ENCODE measurements around the gene HYDIN.
A peak's percentile ranks its signal among the peaks of the same experiment; 100 is the strongest.
"Not testable (repeated sequence)": the region's sequence is repeated elsewhere in the genome, so short reads cannot be mapped to it uniquely, and the experiment has no call there.

Gene HYDIN

GRCh38 chr16:70954922-70955321 lies 275.6 kb downstream of the HYDIN start:
- not testable (repeated sequence) for DNase-seq

GRCh38 chr16:70953824-70954223 lies 276.7 kb downstream of the HYDIN start:
- not testable (repeated sequence) for DNase-seq

DNA sequence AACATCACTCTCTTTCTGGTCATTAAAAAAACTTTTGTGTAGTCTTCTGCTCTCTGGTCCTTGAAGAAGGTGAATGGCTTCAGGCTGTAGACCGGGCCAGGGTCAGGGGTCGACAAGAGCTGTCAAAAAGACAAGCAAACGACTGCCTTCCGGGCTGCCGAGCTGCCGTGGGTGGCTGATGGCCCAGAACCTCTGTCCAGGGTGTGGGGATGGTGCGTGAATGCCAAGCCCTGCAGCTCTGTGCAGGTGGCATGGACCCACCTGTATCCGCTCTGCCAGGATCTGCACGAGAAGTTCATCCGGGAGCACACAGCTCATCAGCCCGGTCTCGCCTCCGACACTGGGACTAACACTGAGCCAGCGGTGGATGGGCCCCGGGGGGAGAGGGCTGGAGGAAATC lies 287.0 kb downstream of the HYDIN start:
- not testable (repeated sequence) for DNase-seq

GRCh38 chr16:70939690-70940359 lies 290.7 kb downstream of the HYDIN start:
- DNase-seq: not testable (repeated sequence)

- not testable (repeated sequence) for DNase-seq
These were observed 293.6 kb downstream of the HYDIN start for GRCh38 chr16:70936781-70937525.

DNA sequence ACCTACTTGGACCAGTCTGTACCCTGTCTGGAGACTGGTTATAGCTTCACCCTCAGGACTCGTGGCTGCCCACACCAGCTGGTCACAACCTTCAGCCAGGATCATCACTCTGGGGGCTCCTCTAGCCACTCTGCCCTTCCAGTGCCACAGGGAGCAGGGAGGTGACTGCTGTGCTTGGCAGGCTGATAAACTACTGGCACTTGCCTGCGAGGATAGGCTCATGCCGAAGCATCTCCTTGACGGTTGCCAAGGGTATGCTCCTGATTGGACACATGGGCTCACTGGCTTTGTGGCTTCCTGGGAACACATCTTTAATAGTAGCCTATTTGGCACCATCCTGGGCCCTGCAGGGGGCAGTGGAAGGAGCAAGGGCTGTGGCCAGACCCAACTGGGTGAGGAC lies 295.2 kb downstream of the HYDIN start:
- DNase-seq: not testable (repeated sequence)

- DNase-seq: not testable (repeated sequence)
These were observed 296.8 kb downstream of the HYDIN start for GRCh38 chr16:70933746-70934145.

DNA sequence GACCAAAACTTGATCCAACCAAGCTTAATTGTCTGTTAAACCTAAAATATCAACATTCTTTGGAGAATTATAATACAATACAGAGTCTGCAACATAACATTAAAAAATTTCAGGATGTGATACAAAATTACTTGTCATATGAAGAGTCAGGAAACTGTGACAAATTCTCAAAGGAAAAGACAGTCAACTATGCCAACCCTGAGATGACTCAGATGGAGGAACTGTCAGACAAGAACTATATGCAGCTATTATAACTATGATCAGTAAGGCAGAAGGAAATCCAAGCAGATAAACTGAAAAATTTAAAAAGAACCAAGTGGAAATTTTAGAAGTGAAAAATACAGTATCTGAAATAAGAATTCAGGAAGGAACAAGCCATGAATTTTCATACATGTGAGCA lies 299.8 kb downstream of the HYDIN start:
- not testable (repeated sequence) for DNase-seq

GRCh38 chr16:70922164-70922563 lies 308.4 kb downstream of the HYDIN start:
- not testable (repeated sequence) for DNase-seq

- DNase-seq: not testable (repeated sequence)
These were observed 309.9 kb downstream of the HYDIN start for GRCh38 chr16:70920661-70921060.

DNA sequence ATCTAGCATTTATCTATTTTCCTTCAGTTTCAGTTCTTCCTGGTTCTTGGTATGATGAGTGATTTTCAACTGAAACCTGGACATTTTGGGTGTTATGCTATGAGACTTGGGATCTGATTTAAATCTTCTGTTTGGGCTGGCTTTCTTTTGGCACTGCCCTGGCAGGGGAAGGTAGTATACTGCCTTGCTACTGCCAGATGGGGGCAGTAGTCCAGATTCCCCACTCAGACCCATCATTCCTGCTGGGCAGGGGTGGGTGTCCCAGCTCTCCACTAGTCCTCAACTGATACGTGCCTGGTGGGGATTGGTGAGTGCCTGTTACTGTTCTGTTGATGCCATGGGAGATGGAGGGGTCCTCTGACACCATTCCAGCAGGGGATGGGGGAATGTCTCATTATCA lies 342.3 kb downstream of the HYDIN start:
- DNase-seq: not testable (repeated sequence)

DNA sequence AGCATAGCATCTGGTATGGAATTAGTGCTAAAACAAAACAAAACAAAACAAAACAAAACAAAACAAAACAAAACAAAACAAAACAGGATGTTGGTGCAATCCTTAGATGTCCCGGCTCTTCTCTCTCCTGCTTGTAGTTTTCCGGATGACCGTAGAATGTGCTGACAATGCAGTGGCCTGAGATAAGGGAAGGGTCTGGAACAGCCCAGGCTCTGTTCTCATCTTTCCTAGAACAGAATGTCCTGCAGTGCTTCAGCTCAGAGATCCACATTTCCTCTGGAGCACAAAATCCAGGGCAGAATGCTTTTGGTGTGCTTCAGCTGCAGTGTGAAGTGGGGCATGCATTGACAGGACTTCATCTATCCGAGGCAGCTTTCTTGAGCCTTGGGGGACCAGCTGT lies 345.9 kb downstream of the HYDIN start:
- DNase-seq: not testable (repeated sequence)

DNA sequence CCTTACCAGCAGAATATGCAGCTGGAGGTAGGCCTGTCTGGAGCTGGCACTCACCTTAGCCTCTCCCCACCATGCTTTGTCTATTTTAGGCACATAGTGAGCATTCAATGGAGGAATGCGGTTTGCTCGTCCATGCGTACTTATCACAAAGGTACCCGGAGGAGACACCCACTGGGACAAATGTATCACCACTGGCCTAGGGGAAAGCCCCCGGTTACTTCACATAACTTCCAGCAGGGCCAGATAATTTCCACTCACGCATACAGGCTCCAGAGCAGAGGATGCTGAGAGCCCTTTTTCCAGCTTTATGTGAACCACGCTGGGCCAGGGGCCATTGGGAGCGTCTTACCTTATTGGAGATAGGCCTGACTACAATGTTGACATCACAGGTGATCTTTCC lies 348.2 kb downstream of the HYDIN start:
- not testable (repeated sequence) for DNase-seq

GRCh38 chr16:70877895-70878294 lies 352.6 kb downstream of the HYDIN start:
- DNase-seq: not testable (repeated sequence)

DNA sequence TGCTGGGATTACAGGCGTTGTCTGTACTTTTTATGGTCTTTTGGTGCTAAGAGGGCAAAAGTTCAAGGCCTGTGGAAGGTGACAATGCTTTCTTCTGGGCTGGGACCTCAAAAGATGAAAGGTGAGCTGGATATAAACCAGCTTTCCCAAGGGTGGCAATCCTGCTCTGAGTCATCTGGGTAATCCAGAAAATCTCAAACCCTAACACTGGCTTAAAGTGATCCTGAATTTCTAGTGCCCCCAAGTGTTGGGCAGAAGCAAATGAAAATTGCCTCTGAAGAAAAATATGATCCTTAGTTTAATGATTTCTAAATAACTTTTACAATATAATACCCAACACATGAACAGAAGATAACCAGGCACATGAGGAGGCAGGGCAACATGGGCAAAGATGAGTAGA lies 354.1 kb downstream of the HYDIN start:
- DNase-seq: not testable (repeated sequence)

DNA sequence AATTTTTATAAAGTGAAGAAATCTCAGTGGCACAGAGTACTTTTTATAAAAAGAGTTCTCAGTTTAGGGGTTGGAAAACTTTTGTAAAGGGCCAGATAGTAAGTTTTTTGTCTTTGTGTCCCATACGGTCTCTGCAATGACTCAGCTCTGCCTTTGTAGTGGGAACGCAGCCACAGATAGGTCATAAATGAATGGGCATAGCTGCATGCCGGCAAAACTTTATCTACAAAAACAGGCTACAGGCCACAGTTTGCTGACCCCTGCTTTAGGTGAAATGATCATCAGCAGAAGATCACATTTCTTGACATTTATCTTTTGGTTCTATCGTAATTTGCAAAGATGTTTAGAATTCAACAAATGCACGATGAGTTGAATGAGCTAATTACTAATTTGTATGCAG lies 365.8 kb downstream of the HYDIN start:
- peak; percentile 12 to 46 for DNase-seq

DNA sequence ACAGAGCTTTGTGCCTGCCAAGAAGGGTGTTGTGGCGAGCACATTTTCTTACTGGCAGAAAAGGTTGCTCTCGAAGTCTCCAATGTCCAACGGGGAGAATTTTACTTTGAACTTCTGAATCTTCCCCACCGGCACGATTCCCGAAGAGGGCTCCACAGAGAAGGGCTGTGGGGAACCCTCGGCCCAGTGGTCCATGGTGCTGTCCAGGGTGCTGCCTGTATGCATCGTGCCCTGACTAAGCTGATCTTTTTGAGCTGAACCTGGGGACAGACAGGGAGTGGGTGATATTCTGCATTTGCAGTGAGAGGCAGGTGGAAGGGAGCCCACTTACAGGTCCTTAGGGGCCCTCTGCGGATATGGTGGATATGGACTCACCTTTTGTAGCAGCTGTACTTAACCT lies 368.5 kb downstream of the HYDIN start:
- not testable (repeated sequence) for DNase-seq

DNA sequence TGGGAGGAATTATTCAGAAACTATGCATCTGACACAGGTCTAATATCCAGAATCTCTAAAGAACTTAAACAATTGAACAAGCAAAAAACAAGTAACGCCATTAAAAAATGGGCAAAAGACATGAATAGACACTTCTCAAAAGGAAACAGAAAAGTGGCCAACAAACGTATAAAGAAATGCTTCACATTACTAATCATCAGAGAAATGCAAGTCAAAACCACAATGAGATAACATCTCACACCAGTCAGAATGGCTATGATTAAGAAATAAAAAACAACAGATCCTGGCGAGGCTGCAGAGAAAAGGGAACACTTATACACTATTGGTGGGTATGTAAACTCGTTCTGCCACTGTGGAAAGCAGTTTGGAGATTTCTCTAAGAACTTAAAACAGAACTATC lies 379.2 kb downstream of the HYDIN start:
- DNase-seq: not testable (repeated sequence)

- not testable (repeated sequence) for DNase-seq
These were observed 406.9 kb downstream of the HYDIN start for GRCh38 chr16:70823498-70824118.

- DNase-seq: not testable (repeated sequence)
These were observed 407.8 kb downstream of the HYDIN start for GRCh38 chr16:70822734-70823133.

DNA sequence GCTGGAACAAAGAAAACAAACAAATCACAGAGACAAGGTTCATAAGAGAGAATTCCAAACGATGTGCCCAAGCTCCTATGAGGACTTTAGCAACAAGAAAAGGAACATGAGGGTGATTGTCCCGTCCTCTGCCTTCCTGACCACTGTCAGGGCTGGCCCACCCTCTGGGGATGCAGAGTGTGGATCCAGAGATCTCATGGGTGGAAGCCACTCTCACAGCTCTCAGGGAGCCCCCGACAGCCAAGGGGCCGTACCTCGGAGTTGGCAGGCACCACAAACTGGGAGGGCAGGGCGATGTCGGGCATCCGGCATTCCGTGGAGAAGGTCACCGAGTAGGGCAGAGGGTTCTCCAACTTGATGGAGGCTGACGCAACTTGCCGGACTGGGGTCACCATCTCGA lies 412.4 kb downstream of the HYDIN start:
- DNase-seq: not testable (repeated sequence)

Measured in erythroblast (primary cell).